GM12873 (cell line): Measurements from ENCODE around the gene ALDH1B1.
A peak's percentile ranks its signal among the peaks of the same experiment; 100 is the strongest.

ENCODE experiments used
- CTCF ChIP-seq: IDR thresholded peaks from 2 replicates; pipeline ENCODE4 v1.5.1; 2012; ENCODE audit warnings: low read depth, mild to moderate bottlenecking, moderate library complexity, low read length, control low read depth; ENCODE audit not compliant: insufficient read depth; ENCODE audit errors: missing control alignments

The ALDH1B1 gene

GRCh38 chr9:38392235-38393127 is at the start of gene ALDH1B1:
Gene ALDH1B1, plus strand, starts transcription at chr9:38392702. Its CDS starts 3,047 bp downstream, at chr9:38395749.
- peak; percentile 30 for TF ChIP-seq CTCF

- TF ChIP-seq CTCF: no peak
Measured at GRCh38 chr9:38343037-38343436, 49.5 kb upstream of the ALDH1B1 start.

- TF ChIP-seq CTCF: no peak
Measured at GRCh38 chr9:38343552-38343951, 49.0 kb upstream of the ALDH1B1 start.

GRCh38 chr9:38344566-38345324 is 47.8 kb upstream of the ALDH1B1 start:
- TF ChIP-seq CTCF: no peak

- TF ChIP-seq CTCF: no peak
Measured at GRCh38 chr9:38345851-38346755, 46.4 kb upstream of the ALDH1B1 start.

GRCh38 chr9:38346811-38347210 is 45.7 kb upstream of the ALDH1B1 start:
- TF ChIP-seq CTCF: no peak
